HK-2 (cell line): ENCODE data around the gene OR8B8.
A peak's percentile ranks its signal among the peaks of the same experiment; 100 is the strongest.
"Not testable (repeated sequence)": the region's sequence is repeated elsewhere in the genome, so short reads cannot be mapped to it uniquely, and the experiment has no call there.

Experiments
- DNase-seq: peaks from one replicate; pipeline ENCODE4 v3.0.0-alpha.2; 2018; ENCODE audit not compliant: unreplicated experiment

OR8B8 gene, protein sequence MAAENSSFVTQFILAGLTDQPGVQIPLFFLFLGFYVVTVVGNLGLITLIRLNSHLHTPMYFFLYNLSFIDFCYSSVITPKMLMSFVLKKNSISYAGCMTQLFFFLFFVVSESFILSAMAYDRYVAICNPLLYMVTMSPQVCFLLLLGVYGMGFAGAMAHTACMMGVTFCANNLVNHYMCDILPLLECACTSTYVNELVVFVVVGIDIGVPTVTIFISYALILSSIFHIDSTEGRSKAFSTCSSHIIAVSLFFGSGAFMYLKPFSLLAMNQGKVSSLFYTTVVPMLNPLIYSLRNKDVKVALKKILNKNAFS

DNA sequence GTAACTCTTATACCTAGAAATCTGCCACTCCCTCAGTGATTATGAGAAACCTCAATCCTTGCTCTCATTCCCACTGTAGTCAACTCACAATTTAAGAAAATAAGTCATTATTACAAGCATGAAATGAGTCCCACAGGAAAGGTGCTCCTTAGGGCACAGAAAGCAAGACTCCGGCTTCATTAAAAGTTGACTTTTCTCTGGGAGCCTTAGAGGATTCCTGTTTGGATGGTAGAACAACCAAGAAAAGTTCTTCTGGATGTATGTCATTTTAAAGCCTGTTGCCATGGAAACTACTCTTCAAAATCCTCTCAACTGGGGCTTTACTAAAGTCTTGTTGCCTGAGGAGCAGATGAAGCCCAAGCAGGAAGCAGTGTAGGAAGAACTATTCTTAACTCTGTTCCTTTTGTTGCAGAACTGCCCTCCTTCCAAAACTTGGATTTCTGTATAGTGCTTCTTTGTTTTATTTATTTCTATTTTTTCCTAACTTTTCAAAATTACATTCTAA lies at the start of gene OR8B8:
Gene OR8B8 (minus strand): TSS at position 51 of the 505 bp plus-strand sequence. CDS start 4,611 bp downstream, outside the sequence.
- no peak for DNase-seq

DNA sequence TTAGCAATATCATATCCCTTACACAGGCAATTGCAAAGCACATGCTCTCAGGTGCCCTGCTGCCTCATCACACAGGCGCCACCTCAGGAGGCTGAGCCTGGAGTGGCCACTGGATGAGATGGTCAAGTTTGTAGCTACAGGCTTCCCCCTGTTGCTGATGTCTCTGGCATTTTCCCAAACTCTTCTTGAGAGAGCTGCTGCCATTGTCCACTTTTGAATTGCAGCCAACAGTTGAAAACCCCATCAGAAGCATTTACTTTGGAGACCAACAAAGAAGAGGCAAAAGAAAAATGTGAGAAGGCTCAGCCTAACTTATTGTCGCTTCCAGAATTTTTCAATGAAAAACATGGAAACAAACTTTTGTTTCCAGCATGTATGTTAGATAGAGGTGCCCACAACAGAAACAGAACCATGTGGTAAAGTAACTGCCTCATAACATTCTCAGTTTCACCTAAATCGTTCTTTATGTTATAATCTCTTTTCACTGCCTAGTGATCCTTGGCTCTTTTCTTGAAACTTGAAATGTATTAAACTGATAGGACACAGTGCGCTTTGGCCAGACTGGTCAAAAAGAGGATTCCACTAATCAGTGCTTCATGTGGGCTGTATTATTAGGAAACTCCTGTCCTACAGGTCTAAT lies 47.6 kb upstream of the OR8B8 start:
- DNase-seq = no peak

DNA sequence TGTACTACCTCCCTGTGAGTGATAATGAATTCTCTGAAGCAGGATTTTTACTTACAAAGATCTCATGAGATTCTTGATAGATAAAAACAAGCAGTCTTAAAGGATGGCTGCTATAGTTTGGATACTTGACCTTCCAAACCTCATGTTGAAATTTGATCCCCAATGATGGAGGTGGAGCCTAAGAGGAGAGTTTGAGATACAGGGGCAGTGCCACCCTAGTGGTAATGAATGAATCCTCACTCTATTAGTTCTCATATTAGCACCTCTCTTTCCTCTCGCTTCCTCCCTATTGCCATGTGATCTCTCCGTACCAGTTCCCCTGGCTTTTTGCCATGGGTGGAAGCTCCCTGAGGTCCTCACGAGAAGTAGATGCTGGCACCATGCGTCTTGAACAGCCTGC lies 37.9 kb upstream of the OR8B8 start:
- no peak for DNase-seq

DNA sequence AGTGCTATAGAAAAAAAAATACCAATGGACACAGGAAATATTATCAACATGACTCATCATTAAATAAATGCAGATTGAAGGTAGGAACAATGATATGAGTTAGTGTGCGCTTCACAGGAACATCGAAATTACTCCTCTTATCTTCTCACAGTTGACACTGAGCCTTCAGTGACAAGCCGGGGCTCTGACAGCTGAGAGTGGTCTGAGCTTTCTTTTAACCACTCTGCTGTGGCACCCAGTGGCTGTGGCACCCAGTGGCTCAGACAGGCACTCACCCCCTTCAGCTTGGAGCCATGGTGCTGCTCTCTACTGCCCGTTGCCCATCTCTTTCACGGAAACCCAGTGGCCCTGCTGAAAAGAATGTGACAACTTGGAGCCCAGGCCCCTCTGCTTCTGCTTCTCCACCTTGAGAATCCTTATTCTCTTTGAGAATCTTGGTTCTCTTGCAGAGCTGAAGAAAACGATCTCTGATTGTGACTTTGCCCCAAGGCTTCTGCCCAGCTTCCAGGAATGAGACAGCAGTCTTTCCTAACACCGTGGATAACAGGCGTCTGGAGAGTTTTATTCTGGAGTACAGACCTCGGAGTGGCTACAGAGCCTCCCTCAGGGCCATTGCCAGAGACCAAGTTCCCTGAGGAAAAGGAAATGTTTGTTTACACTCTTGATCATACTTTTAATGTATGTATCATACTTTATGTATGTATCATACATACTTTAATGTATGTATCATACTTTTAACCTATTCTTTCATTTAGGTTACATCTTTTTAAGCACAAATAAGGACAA lies 37.1 kb upstream of the OR8B8 start:
- no peak for DNase-seq

DNA sequence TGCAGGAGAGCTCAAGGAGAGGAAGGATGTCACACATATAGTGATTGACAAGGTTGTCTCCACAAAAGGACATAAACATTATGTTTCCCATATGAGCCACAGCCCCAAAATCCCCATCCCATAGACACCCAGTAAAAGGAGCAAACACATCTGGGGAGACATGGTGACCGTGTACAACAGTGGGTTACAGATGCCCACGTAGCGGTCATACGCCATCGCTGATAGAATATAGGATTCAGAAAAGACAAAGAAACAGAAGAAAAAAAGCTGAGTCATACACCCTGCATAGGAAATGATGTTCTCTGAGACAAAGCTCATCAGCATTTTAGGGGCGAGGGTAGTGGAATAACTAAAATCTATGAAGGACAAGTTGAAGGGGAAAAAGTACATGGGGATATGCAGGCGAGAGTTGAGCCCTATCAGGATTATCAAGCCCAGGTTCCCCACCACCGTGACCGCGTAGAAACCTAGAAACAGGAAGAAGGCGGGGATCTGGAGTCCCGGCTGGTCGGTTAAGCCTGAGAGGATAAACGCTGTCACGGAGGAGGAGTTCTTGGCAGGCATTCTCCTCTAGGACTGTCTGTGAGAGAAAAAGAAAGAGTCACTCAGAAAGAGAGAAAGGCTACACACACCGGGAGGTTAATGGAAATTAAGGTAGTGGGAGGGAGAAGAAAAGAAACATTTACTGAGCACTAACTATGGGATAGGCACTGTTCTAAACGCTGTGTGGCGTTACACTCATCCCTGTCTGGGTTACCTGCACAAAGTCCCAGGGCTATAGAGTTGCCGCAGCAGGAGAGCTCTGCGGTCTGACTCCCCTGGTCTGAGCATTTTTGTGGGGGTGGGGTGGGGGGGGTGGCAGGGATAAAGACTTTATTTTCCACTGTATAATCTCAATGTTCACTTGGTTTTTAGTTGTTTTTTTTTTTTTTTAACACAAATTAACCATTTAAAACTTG lies 36.1 kb upstream of the OR8B8 start:
- DNase-seq = peak; percentile 20

DNA sequence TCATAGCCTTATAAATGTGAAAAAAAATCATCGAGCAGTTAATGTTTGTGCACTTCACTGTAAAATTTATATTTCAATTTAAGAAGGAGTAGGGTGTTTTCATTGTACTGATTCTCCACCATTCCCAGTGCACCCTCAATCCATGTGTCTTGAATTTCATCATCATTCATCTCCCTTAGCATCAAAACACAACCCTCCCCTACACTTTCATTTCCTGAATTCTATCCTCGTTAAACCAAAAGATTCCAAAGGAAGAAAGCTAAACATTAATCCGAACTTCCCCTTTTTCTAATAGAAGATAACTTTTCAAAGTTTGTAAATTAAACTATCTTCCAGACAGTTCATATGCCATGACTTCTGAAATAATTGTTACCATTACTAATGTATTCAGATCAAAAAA lies 34.1 kb upstream of the OR8B8 start:
- no peak for DNase-seq

DNA sequence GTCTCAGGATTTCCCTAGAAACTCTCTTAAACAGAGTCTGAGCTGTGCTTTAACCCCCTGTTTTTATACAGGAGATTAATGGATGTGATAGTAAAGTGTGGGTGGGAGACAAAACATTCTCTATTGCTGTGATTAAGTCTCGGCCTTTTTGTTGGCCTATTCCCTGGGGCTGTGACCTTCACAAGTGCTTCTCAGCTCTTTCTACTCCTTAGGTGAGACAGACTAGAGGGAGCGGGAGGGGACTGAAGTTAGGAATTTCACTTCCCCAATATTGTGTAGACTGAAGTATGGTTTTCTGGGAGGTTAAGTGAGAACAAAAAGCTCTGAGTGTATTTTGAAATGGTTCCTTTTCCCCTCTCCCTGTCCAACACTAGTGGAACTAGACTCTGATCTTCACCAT lies 29.8 kb upstream of the OR8B8 start:
- DNase-seq = no peak

DNA sequence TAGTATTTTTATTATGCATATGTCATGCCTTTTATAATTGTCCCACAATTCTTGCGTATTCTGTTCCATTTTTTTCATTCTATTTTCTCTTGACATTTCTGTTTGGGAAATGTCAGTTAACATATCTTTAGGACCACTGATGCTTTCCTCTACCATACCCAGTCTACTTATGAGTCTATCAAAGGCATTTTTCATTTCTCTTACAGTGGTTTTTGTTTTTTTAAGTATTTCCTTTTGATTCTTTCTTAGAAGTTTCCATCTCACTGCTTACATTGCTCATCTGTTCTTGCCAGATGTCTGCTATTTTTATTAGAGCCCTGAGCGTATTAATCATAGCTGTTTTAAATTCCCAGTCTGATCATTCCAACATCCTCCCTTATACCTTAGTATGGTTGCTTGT lies 29.3 kb upstream of the OR8B8 start:
- no peak for DNase-seq

DNA sequence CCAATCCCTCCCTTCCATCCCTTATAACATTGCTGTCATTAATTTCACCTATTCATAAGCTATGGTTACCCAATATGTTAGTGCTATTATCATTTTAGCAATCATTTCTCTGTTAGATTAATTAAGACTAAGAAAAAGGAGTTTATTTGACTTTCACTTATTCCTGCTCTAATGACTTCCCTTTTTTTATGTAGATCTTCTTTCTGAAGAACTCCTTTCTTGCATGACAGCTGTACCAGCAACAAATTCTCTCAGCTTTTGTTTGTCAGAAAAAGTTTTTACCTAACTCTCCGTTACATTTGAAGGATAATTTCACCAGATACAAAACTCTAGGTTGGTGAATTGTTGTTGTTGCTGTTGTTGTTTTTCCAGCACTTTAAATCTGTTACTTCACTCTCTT lies 28.6 kb upstream of the OR8B8 start:
- DNase-seq = no peak

DNA sequence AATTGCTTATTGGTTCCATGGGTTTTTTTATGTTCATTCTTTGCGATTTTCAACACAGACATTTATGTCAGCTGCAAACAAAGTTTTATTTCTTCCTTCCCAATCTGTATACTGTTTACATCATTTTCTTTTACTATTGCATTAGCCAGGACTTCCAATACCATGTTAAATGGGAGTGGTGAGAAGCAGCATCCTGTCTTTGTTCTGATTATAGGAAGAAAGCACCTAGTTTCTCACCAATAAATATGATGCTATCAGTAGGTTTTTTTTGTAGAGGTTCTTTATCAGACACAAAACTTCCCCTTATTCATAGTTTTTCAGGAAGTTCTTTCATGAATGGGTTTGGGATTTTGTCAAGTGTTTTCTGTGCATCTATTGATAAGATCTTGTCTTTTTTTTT lies 28.0 kb upstream of the OR8B8 start:
- no peak for DNase-seq

DNA sequence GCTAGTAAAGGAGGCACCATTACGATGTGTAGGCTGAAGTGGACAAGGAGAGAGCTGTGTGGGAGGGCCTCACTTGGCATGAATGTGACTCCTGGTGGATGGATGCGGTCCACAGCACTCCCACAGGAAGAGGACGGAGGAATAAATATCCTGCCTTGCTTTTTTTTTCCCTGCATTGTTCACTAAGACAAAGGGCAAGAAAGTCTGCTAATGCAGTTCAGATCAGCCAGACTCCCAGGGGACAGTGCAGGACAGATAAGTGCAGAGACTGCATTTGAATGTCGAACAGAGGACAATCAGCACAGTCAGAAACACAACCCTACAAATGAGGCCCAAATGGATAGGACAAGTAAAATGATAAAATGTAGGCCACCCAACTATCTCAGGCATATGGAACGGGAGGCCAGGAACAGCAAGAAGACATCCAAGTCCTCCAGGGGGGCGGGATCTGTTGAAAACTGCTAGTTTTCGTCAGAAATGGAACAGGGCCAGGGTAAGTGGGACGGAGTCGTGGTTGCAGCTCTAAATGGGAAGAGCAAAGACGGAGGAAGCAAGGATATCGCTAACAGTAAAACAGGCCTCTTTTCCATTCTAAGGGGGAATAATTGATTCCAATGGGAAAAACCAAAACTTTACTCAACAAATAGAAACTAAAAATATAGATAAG lies 25.2 kb upstream of the OR8B8 start:
- no peak for DNase-seq

DNA sequence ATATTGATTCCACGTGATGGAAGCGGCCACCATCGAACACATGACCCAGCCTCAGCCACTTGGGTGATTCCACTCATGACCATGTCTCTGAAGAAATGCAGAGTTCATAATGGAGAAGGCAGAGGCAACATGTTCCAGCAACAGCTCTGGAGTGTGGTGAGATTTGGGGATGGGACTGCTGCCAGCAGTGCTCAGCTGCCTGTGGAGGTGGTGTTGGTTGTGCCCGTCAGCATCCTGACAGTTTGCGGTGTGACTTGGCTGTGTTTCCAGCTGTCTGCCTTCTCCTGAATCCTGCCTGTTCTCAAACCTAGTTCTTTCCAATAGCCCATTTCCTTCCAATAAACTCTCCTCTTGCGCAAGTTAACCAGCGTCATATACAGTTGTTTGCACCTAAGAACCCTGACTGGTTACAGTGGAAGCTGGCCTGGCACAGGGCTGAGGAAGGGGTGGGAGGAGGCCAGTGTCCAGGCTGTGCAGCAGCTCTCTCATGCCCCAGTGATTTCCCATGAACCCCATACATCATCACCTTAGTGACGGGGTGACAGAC lies 22.0 kb upstream of the OR8B8 start:
- no peak for DNase-seq

DNA sequence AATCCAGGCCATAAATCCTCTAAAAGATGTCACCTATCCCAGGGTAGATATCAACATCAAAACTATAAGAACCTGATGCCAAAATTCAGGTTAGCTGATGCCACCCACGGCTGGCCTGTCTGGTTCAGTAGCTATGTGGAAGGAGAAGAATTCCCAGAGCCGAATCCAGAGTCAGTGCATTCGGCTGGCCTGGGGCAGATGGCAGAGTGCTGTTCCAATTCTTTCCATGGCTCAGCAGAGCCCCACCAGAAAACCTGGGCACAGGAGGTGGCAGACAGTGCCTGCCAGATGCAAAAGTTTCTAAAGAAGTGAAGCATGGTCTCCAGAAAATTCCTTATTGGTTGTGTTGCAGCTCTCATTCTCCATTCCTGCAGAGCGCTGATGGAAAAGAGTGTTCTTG lies 19.9 kb upstream of the OR8B8 start:
- no peak for DNase-seq

DNA sequence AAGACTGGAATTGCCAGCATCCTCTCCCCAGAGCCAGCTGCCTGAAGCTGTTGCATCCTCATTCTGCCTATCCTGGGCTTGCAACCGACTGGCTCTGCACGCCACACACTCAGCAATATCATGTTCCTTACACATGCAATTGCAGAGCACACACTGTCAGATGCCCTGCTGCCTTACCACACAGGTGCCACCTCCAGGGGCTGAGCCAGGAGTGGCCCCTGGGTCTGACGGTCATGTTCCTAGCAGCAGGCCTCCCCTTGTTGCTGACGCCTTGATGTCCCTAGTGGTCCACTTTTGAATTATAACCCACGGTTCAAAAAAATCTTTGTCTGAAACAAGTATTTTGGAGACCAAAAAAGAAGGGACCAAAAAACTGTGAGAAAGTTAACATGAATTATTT lies 18.5 kb upstream of the OR8B8 start:
- no peak for DNase-seq

DNA sequence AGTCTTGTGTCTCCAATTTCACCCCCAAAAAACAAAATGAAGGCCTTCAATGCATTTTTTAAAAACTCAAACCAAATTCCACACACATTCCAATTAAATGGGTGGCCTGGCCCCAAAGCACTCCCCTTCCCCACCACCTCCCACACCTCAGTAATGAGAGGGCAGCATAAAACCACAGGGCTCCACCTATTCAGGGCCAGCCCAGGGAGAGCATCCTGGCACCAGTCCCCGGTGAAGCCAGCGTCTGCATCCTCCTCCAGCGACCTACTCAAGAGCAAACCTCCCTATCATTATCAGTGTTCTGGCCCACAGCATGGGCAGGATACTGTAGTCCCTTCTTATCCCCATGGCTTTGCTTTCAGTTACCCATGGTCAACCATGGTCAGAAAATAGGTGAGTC lies 17.8 kb upstream of the OR8B8 start:
- no peak for DNase-seq

DNA sequence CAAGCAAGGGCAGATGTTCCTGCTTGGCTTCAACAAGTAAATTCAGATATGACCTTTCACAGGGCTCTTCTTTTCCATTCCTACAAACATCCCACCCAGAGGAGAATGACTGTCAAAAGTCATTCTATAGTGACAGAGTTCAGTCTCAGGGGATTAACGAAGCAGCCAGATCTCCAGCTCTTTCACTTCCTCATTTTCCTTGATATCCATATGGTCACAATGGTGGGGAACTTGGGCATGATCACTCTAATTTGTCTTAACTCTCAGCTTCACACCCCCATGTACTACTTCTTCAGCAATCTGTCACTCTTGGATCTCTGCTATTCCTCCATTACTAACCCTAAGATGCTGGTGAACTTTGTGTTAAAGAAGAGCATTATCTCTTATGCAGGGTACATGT lies 15.0 kb upstream of the OR8B8 start:
- no peak for DNase-seq

DNA sequence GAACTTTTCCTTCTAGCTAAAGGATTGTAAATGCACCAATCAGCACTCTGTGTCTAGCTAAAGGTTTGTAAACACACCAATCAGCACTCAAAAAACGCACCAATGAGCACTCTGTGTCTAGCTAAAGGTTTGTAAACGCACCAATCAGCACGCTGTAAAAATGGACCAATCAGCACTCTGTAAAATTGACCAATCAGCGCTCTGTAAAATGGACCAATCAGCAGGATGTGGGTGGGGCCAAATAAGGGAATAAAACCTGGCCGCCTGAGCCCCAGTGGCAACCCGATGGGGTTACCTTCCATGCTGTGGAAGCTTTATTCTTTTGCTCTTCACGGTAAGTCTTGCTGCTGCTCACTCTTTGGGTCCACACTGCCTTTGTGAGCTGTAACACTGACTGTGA lies 13.9 kb upstream of the OR8B8 start:
- not testable (repeated sequence) for DNase-seq

DNA sequence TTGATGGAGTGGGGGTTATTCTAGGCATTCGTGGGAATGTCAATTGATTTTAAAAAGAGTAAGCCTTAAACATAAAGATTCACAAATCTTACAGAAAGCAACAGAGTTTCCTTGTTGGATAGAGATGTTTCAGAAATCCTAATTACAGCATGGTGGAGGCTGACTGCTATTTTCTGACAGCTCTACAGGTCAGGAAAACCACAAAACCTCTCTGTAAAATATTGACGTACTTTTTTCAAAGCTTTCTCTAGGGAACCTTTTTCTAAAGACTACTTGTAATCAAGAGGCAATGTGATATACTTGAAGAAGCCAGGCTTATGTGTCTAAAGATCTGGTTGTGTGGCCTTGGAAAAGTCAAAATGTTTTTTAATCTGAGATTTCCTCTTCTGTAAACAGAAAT lies 9.1 kb upstream of the OR8B8 start:
- no peak for DNase-seq

DNA sequence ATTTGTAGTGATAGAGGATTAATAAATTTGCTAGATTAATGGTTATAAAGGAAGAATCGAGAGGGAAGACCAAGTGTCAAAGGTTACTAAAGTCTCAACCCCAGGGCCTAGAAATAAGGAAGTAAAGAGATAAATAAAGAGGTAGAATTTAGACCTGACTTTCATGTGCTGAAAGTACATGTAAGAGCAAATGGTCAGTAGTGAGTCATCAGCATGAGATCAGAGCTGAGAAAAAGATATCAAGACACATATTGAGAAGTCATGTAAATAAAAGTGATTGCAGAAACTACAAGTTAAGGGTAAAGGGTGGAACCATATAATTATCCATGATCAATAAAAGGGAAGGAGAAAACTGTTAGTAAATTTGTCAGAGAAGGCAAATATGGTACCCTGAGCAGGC lies 1.4 kb upstream of the OR8B8 start:
- DNase-seq = no peak

DNA sequence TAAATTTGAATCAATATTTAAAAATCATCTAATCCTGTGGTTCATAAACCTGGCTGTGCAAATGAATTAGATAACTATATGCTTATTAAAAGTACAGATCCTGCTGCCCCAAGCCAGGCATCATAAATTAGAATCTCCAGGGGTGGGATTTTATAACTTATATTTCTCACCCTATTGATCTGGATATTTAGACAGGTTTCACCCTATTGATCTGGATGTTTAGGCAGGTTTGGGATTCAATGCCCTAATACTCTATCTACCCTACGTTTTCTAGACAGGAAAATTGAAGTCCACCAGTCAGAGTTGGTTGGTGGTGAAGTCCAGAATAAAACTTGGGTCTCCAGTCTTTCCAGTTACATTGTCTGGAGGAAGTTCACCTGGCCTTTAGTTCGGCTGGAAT lies 2.6 kb downstream of the OR8B8 start:
- DNase-seq = no peak

DNA sequence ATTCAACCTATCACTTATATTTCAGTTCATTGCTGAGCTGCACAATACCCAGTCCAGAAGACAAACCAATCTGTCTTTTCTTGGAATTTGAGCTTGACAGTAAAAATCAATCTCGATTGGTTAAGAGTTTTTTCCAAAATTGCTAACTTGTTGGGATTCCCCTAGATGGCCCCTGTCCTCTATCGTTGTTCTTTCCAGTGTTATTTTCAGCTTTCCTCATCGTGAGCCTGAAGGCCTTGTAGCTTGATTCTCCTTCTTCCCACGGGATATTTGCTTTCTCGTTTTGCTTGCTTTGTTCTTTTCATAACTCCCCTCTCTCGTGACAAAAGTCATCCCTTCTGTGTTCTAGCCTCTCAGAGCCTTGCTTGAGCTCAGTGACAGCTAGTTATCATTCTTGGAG lies 3.1 kb downstream of the OR8B8 start:
- no peak for DNase-seq
